Keratinocyte (primary cell): ENCODE results near the gene TPRA1. TPM values are rescaled to one million over a fixed set of nuclear protein-coding genes. Genes with fewer than 3 reads are reported as not detected.

Experiments
- DNase-seq: peaks from one replicate; pipeline ENCODE4 v3.0.0-alpha.2; 2011; ENCODE audit warnings: low read depth, missing footprints, low spot score
- FAIRE-seq: peaks from 2 replicates; lab custom pipeline; 2011; peaks lifted over from hg19 to GRCh38; lab: Jason Lieb, UNC
- H2AFZ ChIP-seq: 2 replicates; pipeline ENCODE4 v1.6.0; 2012; ENCODE audit warnings: low read length, control low read depth, inconsistent platforms; ENCODE audit not compliant: control insufficient read depth
- H3K27ac ChIP-seq: 2 replicates; pipeline ENCODE4 v1.5.1; 2011; ENCODE audit warnings: low read length; ENCODE audit not compliant: control insufficient read depth, insufficient read depth
- H3K27me3 ChIP-seq: 3 replicates; pipeline ENCODE4 v1.6.0; 2011; ENCODE audit warnings: low read length; ENCODE audit not compliant: control insufficient read depth, insufficient read depth; ENCODE audit errors: extremely low read depth
- H3K36me3 ChIP-seq, 2 experiments: 2 replicates in 1 of 2; 3 replicates in 1 of 2; pipeline ENCODE4 v1.5.1; 2011; ENCODE audit warnings: low read length in 2 of 2, mild to moderate bottlenecking in 1 of 2; ENCODE audit not compliant: control insufficient read depth in 2 of 2, insufficient read depth in 2 of 2; ENCODE audit errors: extremely low read depth in 1 of 2
- H3K4me1 ChIP-seq: 3 replicates; pipeline ENCODE4 v1.5.1; 2011; ENCODE audit warnings: low read length; ENCODE audit not compliant: control insufficient read depth, insufficient read depth; ENCODE audit errors: extremely low read depth
- H3K4me2 ChIP-seq: 3 replicates; pipeline ENCODE4 v1.6.0; 2011; ENCODE audit warnings: low read depth, low read length; ENCODE audit not compliant: control insufficient read depth, insufficient read depth; ENCODE audit errors: extremely low read depth
- H3K4me3 ChIP-seq, 3 experiments: fragments of 200-600 bp in 1 of 3; sonication (generic) in 1 of 3; 2 replicates in 2 of 3; 3 replicates in 1 of 3; pipeline ENCODE4 v1.5.1; 2011 to 2016; ENCODE audit warnings: low read length in 3 of 3, mild to moderate bottlenecking in 3 of 3, control low read depth in 2 of 3, inconsistent platforms in 1 of 3, low read depth in 1 of 3, mixed read lengths in 1 of 3, mixed run types in 1 of 3, moderate library complexity in 1 of 3; ENCODE audit not compliant: control insufficient read depth in 2 of 3, insufficient read depth in 2 of 3; ENCODE audit errors: extremely low read depth in 1 of 3
- H3K79me2 ChIP-seq: 2 replicates; pipeline ENCODE4 v1.6.0; 2012; ENCODE audit warnings: low read length; ENCODE audit not compliant: control insufficient read depth, insufficient read depth
- H3K9ac ChIP-seq: 3 replicates; pipeline ENCODE4 v1.6.0; 2011; ENCODE audit warnings: low read length; ENCODE audit not compliant: control insufficient read depth, insufficient read depth; ENCODE audit errors: extremely low read depth
- H3K9me1 ChIP-seq: 3 replicates; pipeline ENCODE4 v1.6.0; 2011; ENCODE audit warnings: low read length; ENCODE audit not compliant: control insufficient read depth, insufficient read depth; ENCODE audit errors: extremely low read depth
- H3K9me3 ChIP-seq: 2 replicates; pipeline ENCODE4 v1.5.1; 2012; ENCODE audit warnings: low read depth, low read length; ENCODE audit not compliant: control insufficient read depth
- H4K20me1 ChIP-seq: 3 replicates; pipeline ENCODE4 v1.6.0; 2011; ENCODE audit warnings: low read length; ENCODE audit not compliant: control insufficient read depth, insufficient read depth; ENCODE audit errors: extremely low read depth
- CTCF ChIP-seq, 3 experiments: IDR thresholded peaks in 1 of 3; conservative IDR thresholded peaks in 1 of 3; optimal IDR thresholded peaks in 1 of 3; 2 replicates in 2 of 3; 3 replicates in 1 of 3; pipeline versions ENCODE3 to v1.5.1; 2011; ENCODE audit warnings: low read length in 3 of 3, mild to moderate bottlenecking in 3 of 3, moderate library complexity in 2 of 3, control low read depth in 1 of 3, inconsistent platforms in 1 of 3; ENCODE audit not compliant: insufficient read depth in 2 of 3; ENCODE audit errors: extremely low read depth in 1 of 3
- EZH2 ChIP-seq: IDR thresholded peaks from one replicate; pipeline ENCODE4 v1.6.1; 2012; ENCODE audit warnings: inconsistent platforms, mild to moderate bottlenecking, low read length, moderate library complexity
- dilution Hi-C: fragments of 300-500 bp; cut with MboI; formaldehyde crosslinking; loops from one replicate; pipeline ENCODE4 v1.7.0; 2020; ENCODE audit warnings: low sequenced_read_pairs; ENCODE audit not compliant: extremely low pct_ligation_motif_present
- polyA plus RNA-seq, 5 experiments: library from polyadenylated mRNA; depleted of rRNA in 3 of 5; stranded (reverse) in 3 of 5; stranded (forward) in 1 of 5; unstranded in 1 of 5; fragments of >200 nt; gene quantifications; 1 replicate in 1 of 5; 2 replicates in 3 of 5; 3 replicates in 1 of 5; pipeline versions ENCODE4 v1.2.1 to v1.2.3, GENCODE V29; 2011 to 2012; ENCODE audit warnings: missing spikeins in 2 of 5, low read depth in 1 of 5, low replicate concordance in 1 of 5

The TPRA1 gene
- polyA plus RNA-seq, 1 donor (not counting 4 experiments of a cell fraction or from before 2014, with no cell fraction given): 22.2 TPM

DNA sequence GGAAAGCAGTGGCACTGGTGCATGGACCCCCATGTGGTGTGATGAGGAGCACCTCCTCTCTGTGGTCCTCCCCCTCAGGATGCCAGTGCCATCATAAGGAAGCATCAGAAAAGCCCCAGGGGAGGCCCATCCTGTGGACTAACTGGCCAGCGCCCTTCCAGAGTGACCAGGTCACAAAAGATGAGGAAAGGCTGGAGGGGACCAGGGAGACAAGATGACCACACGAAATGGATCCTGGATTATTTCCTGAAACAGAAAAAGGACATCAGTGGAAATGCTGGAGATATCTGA is 56.4 kb downstream of the TPRA1 start:
- H4K20me1 ChIP-seq: no peaks in the 10 kb centered on the region

DNA sequence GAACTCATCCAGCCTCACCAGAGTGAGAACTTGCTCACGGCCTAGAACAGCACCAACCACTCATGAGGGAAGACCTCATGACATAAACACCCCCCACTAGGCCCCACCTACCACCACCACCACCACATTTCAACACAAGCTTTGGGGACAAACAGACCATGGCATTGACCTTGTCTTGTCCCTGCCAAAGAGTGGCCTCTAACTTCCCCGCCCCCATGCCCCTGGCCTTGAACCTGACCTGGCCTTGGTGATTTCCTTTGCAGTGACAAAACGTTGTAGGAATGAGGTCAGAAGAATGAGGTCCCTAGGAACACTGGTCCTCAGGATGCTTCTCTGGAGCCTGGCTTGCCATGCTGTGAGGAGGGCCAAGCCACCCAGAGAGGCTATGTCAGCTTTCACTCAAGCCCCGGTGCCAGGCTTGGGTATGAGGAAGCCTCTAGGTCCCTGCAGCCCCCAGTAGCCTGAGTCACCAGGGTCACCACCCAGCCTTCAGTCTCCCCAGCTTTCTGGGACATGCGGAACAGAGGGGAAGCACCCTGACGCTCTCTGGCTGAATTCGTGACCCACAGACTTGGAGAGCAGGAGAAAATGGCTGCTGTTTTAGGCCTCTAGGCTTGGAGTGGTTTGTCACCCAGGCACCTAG is 57.9 kb downstream of the TPRA1 start:
- FAIRE-seq: no peak
- Histone ChIP-seq H3K9ac (no peak overlapping the region), H3K27ac (no peak overlapping the region), H3K4me2 (no peak overlapping the region), H3K27me3 (peaks cover 8% of the 10 kb centered on the region), H3K4me1 (no peaks in the 10 kb centered on the region), H3K9me1 (no peaks in the 10 kb centered on the region), H3K79me2 (no peaks in the 10 kb centered on the region), H3K36me3 (no peaks in the 10 kb centered on the region), H2AFZ (no peak overlapping the region), H4K20me1 (no peaks in the 10 kb centered on the region), H3K4me3 (no peak overlapping the region), H3K9me3 (no peaks in the 10 kb centered on the region)
- TF ChIP-seq EZH2: no peak
- TF ChIP-seq CTCF (optimal IDR thresholded peaks at IDR 0.05 in 1 of 3, IDR thresholded peaks at IDR 0.05 in 1 of 3, conservative IDR thresholded peaks at IDR 0.05 in 1 of 3; ENCODE audit: extremely low read depth in 1 of 3, insufficient read depth in 2 of 3, low read length in 3 of 3): no peak
- dilution Hi-C loops: no loop called here
- no peak for DNase-seq

More for the DNA sequence above, 56.4 kb downstream of the TPRA1 start:
- TF ChIP-seq CTCF (optimal IDR thresholded peaks at IDR 0.05 in 1 of 3, IDR thresholded peaks at IDR 0.05 in 1 of 3, conservative IDR thresholded peaks at IDR 0.05 in 1 of 3; ENCODE audit: extremely low read depth in 1 of 3, insufficient read depth in 2 of 3, low read length in 3 of 3): no peak
- TF ChIP-seq EZH2: no peak
- no peak overlapping the region for H3K9ac ChIP-seq
- H3K4me3 ChIP-seq: no peak overlapping the region
- H3K36me3 ChIP-seq: no peaks in the 10 kb centered on the region
- dilution Hi-C loops: no loop called here
- H2AFZ ChIP-seq: no peak overlapping the region
- H3K4me1 ChIP-seq: no peaks in the 10 kb centered on the region
- no peak for DNase-seq
- no peaks in the 10 kb centered on the region for H3K9me3 ChIP-seq
- H3K27ac ChIP-seq: no peak overlapping the region
- H3K79me2 ChIP-seq: no peaks in the 10 kb centered on the region
- no peak overlapping the region for H3K4me2 ChIP-seq
- no peaks in the 10 kb centered on the region for H3K9me1 ChIP-seq
- FAIRE-seq: no peak
- peaks cover 8% of the 10 kb centered on the region for H3K27me3 ChIP-seq
